IPS-18a (cell line): ENCODE data around the gene CTIF.

ENCODE experiments used
- H3K27ac ChIP-seq: one replicate; pipeline ENCODE4 v1.5.1; 2013; ENCODE audit warnings: low read length
- H3K27me3 ChIP-seq: one replicate; pipeline ENCODE4 v1.6.1; 2013; ENCODE audit warnings: mild to moderate bottlenecking, low read length; ENCODE audit not compliant: control insufficient read depth, insufficient read depth
- H3K36me3 ChIP-seq: one replicate; pipeline ENCODE4 v1.6.1; 2013; ENCODE audit warnings: low read depth, low read length; ENCODE audit not compliant: control insufficient read depth
- H3K4me1 ChIP-seq: one replicate; pipeline ENCODE4 v1.6.1; 2013; ENCODE audit warnings: low read depth, low read length; ENCODE audit not compliant: control insufficient read depth
- H3K4me3 ChIP-seq: one replicate; pipeline ENCODE4 v1.5.1; 2013; ENCODE audit warnings: low read length
- H3K9ac ChIP-seq: one replicate; pipeline ENCODE4 v1.6.1; 2013; ENCODE audit warnings: mild to moderate bottlenecking, low read length, moderate library complexity
- H3K9me3 ChIP-seq: one replicate; pipeline ENCODE4 v1.6.1; 2013; ENCODE audit warnings: low read depth, low read length; ENCODE audit not compliant: control insufficient read depth

CTIF gene

GRCh38 chr18:48545757-48546321 is 7.0 kb downstream of the CTIF start:
- Histone ChIP-seq H3K9ac (peak overlapping the region; percentile 61), H3K4me3 (peak overlapping the region; percentile 33), H3K4me1 (peaks cover 62% of the 10 kb centered on the region), H3K27ac (peak overlapping the region; percentile 43), H3K36me3 (no peaks in the 10 kb centered on the region), H3K27me3 (peaks cover 28% of the 10 kb centered on the region), H3K9me3 (no peaks in the 10 kb centered on the region)

- H3K36me3 ChIP-seq, result no peaks in the 10 kb centered on the region
- H3K27me3 ChIP-seq, result peaks cover 25% of the 10 kb centered on the region
- H3K27ac ChIP-seq, result peak overlapping the region; percentile 43
- H3K4me1 ChIP-seq, result peaks cover 61% of the 10 kb centered on the region
- peak overlapping the region; percentile 33 for H3K4me3 ChIP-seq
- peak overlapping the region; percentile 61 for H3K9ac ChIP-seq
- no peaks in the 10 kb centered on the region for H3K9me3 ChIP-seq
Measured at GRCh38 chr18:48546396-48546795, 7.6 kb downstream of the CTIF start.

- Histone ChIP-seq H3K9ac (no peak overlapping the region), H3K36me3 (no peaks in the 10 kb centered on the region), H3K27me3 (peaks cover 14% of the 10 kb centered on the region), H3K27ac (no peak overlapping the region), H3K4me1 (peaks cover 50% of the 10 kb centered on the region), H3K4me3 (no peak overlapping the region), H3K9me3 (no peaks in the 10 kb centered on the region)
Measured at GRCh38 chr18:48547531-48547981, 8.7 kb downstream of the CTIF start.

- no peak overlapping the region for H3K9ac ChIP-seq
- peaks cover 13% of the 10 kb centered on the region for H3K27me3 ChIP-seq
- H3K4me1 ChIP-seq, result peaks cover 44% of the 10 kb centered on the region
- no peak overlapping the region for H3K4me3 ChIP-seq
- no peaks in the 10 kb centered on the region for H3K36me3 ChIP-seq
- no peak overlapping the region for H3K27ac ChIP-seq
- H3K9me3 ChIP-seq, result no peaks in the 10 kb centered on the region
Measured at GRCh38 chr18:48548011-48548771, 9.4 kb downstream of the CTIF start.

GRCh38 chr18:48548921-48549320 is 10.1 kb downstream of the CTIF start:
- peaks cover 37% of the 10 kb centered on the region for H3K4me1 ChIP-seq
- H3K36me3 ChIP-seq, result no peaks in the 10 kb centered on the region
- H3K9me3 ChIP-seq, result no peaks in the 10 kb centered on the region
- H3K4me3 ChIP-seq, result no peak overlapping the region
- no peak overlapping the region for H3K9ac ChIP-seq
- H3K27ac ChIP-seq, result no peak overlapping the region
- peaks cover 7% of the 10 kb centered on the region for H3K27me3 ChIP-seq

- H3K36me3 ChIP-seq, result no peaks in the 10 kb centered on the region
- H3K4me3 ChIP-seq, result no peak overlapping the region
- H3K27ac ChIP-seq, result no peak overlapping the region
- H3K9ac ChIP-seq, result no peak overlapping the region
- no peaks in the 10 kb centered on the region for H3K9me3 ChIP-seq
- no peaks in the 10 kb centered on the region for H3K27me3 ChIP-seq
- peaks cover 31% of the 10 kb centered on the region for H3K4me1 ChIP-seq
Measured at GRCh38 chr18:48550101-48550729, 11.4 kb downstream of the CTIF start.

- H3K36me3 ChIP-seq, result no peaks in the 10 kb centered on the region
- no peaks in the 10 kb centered on the region for H3K27me3 ChIP-seq
- no peak overlapping the region for H3K27ac ChIP-seq
- no peaks in the 10 kb centered on the region for H3K9me3 ChIP-seq
- peaks cover 23% of the 10 kb centered on the region for H3K4me1 ChIP-seq
- no peak overlapping the region for H3K9ac ChIP-seq
- H3K4me3 ChIP-seq, result no peak overlapping the region
Measured at GRCh38 chr18:48551100-48551499, 12.3 kb downstream of the CTIF start.

- no peaks in the 10 kb centered on the region for H3K36me3 ChIP-seq
- H3K9ac ChIP-seq, result no peak overlapping the region
- H3K27me3 ChIP-seq, result no peaks in the 10 kb centered on the region
- H3K9me3 ChIP-seq, result no peaks in the 10 kb centered on the region
- peaks cover 14% of the 10 kb centered on the region for H3K4me1 ChIP-seq
- H3K27ac ChIP-seq, result no peak overlapping the region
- H3K4me3 ChIP-seq, result no peak overlapping the region
Measured at GRCh38 chr18:48552130-48552529, 13.3 kb downstream of the CTIF start.

GRCh38 chr18:48553236-48553635 is 14.4 kb downstream of the CTIF start:
- no peaks in the 10 kb centered on the region for H3K36me3 ChIP-seq
- no peaks in the 10 kb centered on the region for H3K27me3 ChIP-seq
- H3K9ac ChIP-seq, result no peak overlapping the region
- H3K9me3 ChIP-seq, result no peaks in the 10 kb centered on the region
- no peak overlapping the region for H3K4me3 ChIP-seq
- H3K27ac ChIP-seq, result no peak overlapping the region
- peaks cover 4% of the 10 kb centered on the region for H3K4me1 ChIP-seq

- Histone ChIP-seq H3K27me3 (no peaks in the 10 kb centered on the region), H3K36me3 (no peaks in the 10 kb centered on the region), H3K4me3 (no peak overlapping the region), H3K9ac (no peak overlapping the region), H3K4me1 (no peaks in the 10 kb centered on the region), H3K27ac (no peak overlapping the region), H3K9me3 (no peaks in the 10 kb centered on the region)
Measured at GRCh38 chr18:48554610-48555400, 16.0 kb downstream of the CTIF start.

GRCh38 chr18:48555465-48555995 is 16.7 kb downstream of the CTIF start:
- Histone ChIP-seq H3K9me3 (no peaks in the 10 kb centered on the region), H3K36me3 (no peaks in the 10 kb centered on the region), H3K4me1 (no peaks in the 10 kb centered on the region), H3K4me3 (no peak overlapping the region), H3K27ac (no peak overlapping the region), H3K9ac (no peak overlapping the region), H3K27me3 (no peaks in the 10 kb centered on the region)
